Chondrocyte (in vitro differentiated cells): ENCODE data around the gene CALHM2. TPM values are rescaled to one million over a fixed set of nuclear protein-coding genes. Genes with fewer than 3 reads are reported as not detected.
A peak's percentile ranks its signal among the peaks of the same experiment; 100 is the strongest.
"Not testable (repeated sequence)": the region's sequence is repeated elsewhere in the genome, so short reads cannot be mapped to it uniquely, and the experiment has no call there.

Source experiments
- DNase-seq: peaks from one replicate; pipeline ENCODE4 v3.0.0; 2021; ENCODE audit warnings: mixed read lengths, low spot score
- H3K27ac Mint-ChIP-seq: one replicate; pipeline ENCODE4 v1.8.0; 2021; ENCODE audit warnings: mild to moderate bottlenecking, moderate library complexity, mixed read lengths; ENCODE audit not compliant: unreplicated experiment
- H3K27me3 Mint-ChIP-seq: 2 replicates; pipeline ENCODE4 v1.8.0; 2021; ENCODE audit warnings: low read depth, mixed read lengths
- H3K36me3 Mint-ChIP-seq: 2 replicates; pipeline ENCODE4 v1.8.0; 2021; ENCODE audit warnings: low read depth, mixed read lengths
- H3K4me1 Mint-ChIP-seq: 2 replicates; pipeline ENCODE4 v1.8.0; 2021; ENCODE audit warnings: low read depth, mild to moderate bottlenecking, mixed read lengths
- H3K4me3 Mint-ChIP-seq: one replicate; pipeline ENCODE4 v1.8.0; 2021; ENCODE audit warnings: mild to moderate bottlenecking, moderate library complexity, mixed read lengths; ENCODE audit not compliant: unreplicated experiment
- H3K9me3 Mint-ChIP-seq: 2 replicates; pipeline ENCODE4 v1.8.0; 2021; ENCODE audit warnings: low read depth, mixed read lengths
- total RNA-seq: library from RNA; stranded (reverse); gene quantifications from 3 replicates; pipeline ENCODE4 v1.2.1, GENCODE V29; 2021
- TF ChIP-seq, protein P1 (sequence below): fragments of 200-600 bp; sonication (generic); IDR thresholded peaks from 2 replicates; pipeline ENCODE4 v1.5.0; 2021; ENCODE audit warnings: antibody characterized with exemption, mild to moderate bottlenecking, moderate library complexity

CALHM2 gene
- total RNA-seq, 1 donor from 2014 or later, result 9.9 TPM

DNA sequence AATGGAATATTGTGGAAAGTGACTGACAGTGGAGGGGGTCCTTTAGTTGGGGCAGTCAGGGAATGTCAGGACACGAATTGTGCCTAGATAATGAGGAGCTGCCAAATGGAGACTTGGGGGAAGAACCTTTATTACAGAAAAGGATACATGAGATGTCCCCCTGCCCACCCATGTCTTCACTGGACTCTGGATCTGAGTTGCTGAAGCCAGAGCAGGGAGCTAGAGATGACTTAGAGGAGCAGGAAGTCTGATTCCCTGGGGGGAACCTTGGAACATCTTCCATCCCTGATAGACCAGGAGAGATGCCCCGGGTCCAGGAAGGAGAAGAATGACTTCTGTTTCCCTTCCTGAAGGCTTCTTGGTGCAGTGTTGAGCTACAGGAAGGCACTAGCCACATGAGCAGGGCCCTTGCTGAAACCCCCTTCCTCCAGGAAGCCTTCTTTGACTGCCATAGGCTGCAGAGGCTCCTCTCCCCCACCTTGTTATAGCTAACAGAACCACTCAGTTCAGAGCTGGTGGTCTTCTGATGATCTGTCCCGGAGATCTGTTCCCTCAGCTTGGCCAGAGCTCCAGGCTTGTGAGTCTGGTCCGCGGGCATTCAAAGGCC lies 40.6 kb upstream of the CALHM2 start:
- Mint-ChIP-seq H3K4me3 (peak overlapping the region; percentile 72), H3K36me3 (peaks cover 2% of the 10 kb centered on the region), H3K9me3 (no peaks in the 10 kb centered on the region), H3K27me3 (peaks cover 26% of the 10 kb centered on the region), H3K4me1 (peaks cover 36% of the 10 kb centered on the region), H3K27ac (no peak overlapping the region)
- TF ChIP-seq, protein P1, sequence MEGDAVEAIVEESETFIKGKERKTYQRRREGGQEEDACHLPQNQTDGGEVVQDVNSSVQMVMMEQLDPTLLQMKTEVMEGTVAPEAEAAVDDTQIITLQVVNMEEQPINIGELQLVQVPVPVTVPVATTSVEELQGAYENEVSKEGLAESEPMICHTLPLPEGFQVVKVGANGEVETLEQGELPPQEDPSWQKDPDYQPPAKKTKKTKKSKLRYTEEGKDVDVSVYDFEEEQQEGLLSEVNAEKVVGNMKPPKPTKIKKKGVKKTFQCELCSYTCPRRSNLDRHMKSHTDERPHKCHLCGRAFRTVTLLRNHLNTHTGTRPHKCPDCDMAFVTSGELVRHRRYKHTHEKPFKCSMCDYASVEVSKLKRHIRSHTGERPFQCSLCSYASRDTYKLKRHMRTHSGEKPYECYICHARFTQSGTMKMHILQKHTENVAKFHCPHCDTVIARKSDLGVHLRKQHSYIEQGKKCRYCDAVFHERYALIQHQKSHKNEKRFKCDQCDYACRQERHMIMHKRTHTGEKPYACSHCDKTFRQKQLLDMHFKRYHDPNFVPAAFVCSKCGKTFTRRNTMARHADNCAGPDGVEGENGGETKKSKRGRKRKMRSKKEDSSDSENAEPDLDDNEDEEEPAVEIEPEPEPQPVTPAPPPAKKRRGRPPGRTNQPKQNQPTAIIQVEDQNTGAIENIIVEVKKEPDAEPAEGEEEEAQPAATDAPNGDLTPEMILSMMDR, result no peak
- no peak for DNase-seq

GRCh38 chr10:103491729-103492364 lies 39.7 kb upstream of the CALHM2 start:
- DNase-seq, result peak; percentile 53
- peak overlapping the region; percentile 82 for H3K27ac Mint-ChIP-seq

GRCh38 chr10:103490986-103491314 lies 38.8 kb upstream of the CALHM2 start:
- Mint-ChIP-seq H3K36me3 (no peaks in the 10 kb centered on the region), H3K9me3 (no peaks in the 10 kb centered on the region), H3K4me1 (peaks cover 36% of the 10 kb centered on the region), H3K4me3 (no peak overlapping the region), H3K27me3 (peaks cover 13% of the 10 kb centered on the region), H3K27ac (no peak overlapping the region)
- TF ChIP-seq, protein P1, result no peak
- DNase-seq, result no peak

More at GRCh38 chr10:103491729-103492364, 39.7 kb upstream of the CALHM2 start:
- Mint-ChIP-seq H3K27me3 (peaks cover 17% of the 10 kb centered on the region), H3K9me3 (no peaks in the 10 kb centered on the region), H3K4me1 (peaks cover 36% of the 10 kb centered on the region), H3K36me3 (no peaks in the 10 kb centered on the region), H3K4me3 (peak overlapping the region; percentile 8)
- TF ChIP-seq, protein P1, result peak; percentile 8

DNA sequence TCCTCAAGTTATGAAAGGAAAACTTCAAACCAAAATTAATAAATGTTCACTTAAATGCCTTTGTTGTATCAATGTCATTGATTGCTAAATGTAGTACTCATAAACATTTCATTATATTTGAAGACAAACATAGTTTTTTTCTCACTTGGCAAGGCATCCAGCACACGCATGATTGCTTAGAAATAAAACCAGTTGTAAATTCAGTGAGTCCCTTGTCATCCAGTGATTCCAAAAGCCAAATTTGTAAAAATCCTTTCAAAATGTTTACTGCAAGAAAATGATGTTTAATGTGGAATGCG lies 35.2 kb upstream of the CALHM2 start:
- no peak overlapping the region for H3K27ac Mint-ChIP-seq
- H3K27me3 Mint-ChIP-seq, result peaks cover 1% of the 10 kb centered on the region
- H3K4me3 Mint-ChIP-seq, result no peak overlapping the region
- H3K36me3 Mint-ChIP-seq, result no peaks in the 10 kb centered on the region
- no peak for DNase-seq
- peaks cover 18% of the 10 kb centered on the region for H3K4me1 Mint-ChIP-seq
- TF ChIP-seq, protein P1, result no peak
- H3K9me3 Mint-ChIP-seq, result no peaks in the 10 kb centered on the region

DNA sequence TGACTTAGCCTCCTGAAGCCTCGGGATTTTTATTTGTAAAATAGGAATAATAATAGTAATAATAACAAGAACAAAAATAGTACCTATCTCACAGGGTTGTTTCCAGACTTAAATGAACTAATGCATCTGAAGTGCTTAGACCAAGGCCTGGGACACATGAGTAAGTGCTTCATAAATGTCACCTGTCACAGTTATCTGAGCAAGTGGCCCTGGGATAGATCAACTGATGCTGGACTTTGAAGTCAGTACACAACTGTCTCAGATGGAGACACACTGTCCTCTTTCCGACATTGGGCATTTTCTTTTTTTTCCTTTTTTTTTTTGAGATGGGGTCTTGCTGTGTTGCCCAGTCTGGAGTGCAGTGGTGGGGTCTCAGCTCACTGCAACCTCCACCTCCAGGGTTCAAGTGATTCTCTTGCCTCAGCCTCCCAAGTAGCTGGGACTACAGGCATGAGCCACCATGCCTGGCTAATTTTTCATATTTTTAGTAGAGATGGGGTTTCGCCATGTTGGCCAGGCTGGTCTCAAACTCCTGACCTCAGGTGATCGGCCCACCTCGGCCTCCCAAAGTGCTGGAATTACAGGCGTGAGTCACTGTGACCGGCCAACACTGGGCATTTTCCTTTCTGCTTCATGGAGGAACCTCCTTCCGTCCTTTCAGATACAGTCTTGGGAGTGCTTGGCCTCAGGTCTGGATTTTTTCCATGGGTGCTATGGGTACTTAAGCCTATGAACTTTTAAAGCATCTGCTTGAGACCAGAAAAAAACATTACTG lies 34.7 kb upstream of the CALHM2 start:
- not testable (repeated sequence) for H3K36me3 Mint-ChIP-seq

More for the DNA sequence above, 34.7 kb upstream of the CALHM2 start:
- not testable (repeated sequence) for H3K4me3 Mint-ChIP-seq, DNase-seq, H3K9me3 Mint-ChIP-seq, H3K27ac Mint-ChIP-seq, H3K27me3 Mint-ChIP-seq
- peaks cover 15% of the 10 kb centered on the region for H3K4me1 Mint-ChIP-seq
